GM21447 (cell line): ENCODE data around the gene TMEM186.
"Not testable (repeated sequence)": the region's sequence is repeated elsewhere in the genome, so short reads cannot be mapped to it uniquely, and the experiment has no call there.

Source experiments
- ATAC-seq: cut with Tn5 transposase; IDR thresholded peaks from one replicate; pipeline ENCODE4 v1.9.1; 2021; ENCODE audit not compliant: unreplicated experiment

Gene TMEM186, protein sequence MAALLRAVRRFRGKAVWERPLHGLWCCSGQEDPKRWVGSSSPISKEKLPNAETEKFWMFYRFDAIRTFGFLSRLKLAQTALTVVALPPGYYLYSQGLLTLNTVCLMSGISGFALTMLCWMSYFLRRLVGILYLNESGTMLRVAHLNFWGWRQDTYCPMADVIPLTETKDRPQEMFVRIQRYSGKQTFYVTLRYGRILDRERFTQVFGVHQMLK

GRCh38 chr16:8797364-8798173 lies at the start of gene TMEM186, which contains the start of gene PMM2:
TSS of gene TMEM186 (minus strand) at chr16:8797639. CDS start at chr16:8797614, 25 bp downstream.
TSS of gene PMM2 (plus strand) at chr16:8797839. CDS start at chr16:8797883, 44 bp downstream.
- ATAC-seq = peak; percentile 89

- no peak for ATAC-seq
These were observed 49.7 kb upstream of the TMEM186 start for GRCh38 chr16:8847145-8847544.

DNA sequence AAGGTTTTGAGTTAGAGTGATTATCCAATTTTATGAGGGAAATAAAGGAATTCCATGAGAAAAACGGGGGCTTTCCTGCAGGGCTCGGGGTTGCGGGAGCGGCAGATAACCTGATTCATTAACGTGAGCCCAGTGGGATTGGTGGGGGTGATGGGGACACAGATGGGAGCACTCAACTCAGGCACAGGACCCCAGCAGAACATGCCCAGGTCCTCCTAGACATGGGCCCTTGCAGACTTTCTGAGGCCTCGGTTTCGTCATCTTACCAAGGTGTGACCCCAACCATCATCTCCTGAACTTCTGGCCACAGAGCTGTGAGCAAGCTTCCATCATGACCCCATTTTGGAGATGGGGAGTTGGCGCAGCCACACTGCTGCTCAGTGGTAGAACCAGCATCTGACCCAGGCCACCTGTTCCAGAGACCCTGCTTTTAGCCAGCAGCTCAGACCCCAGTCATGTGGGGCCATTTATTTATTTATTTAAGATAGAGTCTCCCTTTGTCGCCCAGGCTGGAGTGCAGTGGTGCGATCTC lies 49.0 kb upstream of the TMEM186 start:
- no peak for ATAC-seq

GRCh38 chr16:8845699-8846298 lies 48.4 kb upstream of the TMEM186 start:
- ATAC-seq = no peak

DNA sequence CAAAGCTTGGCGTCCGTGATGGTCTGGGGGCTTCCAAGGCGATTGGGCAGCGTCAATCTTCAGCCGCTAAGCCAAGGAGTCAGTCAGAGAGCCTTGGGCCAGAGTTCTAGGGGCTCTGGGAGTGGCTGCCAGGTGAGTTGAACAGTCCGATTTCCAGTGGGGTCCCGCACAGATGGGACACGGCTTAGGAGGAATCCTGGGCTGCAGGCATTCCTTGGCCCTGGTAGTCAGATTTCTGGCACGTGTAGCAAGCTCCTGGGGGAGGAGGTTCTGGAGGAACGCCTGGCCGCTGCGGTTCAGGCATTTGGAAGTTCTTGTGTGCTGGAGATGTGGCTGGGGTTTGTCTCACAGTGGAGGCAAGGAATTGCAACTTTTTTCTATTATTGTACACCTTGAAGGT lies 45.9 kb upstream of the TMEM186 start:
- ATAC-seq = not testable (repeated sequence)

DNA sequence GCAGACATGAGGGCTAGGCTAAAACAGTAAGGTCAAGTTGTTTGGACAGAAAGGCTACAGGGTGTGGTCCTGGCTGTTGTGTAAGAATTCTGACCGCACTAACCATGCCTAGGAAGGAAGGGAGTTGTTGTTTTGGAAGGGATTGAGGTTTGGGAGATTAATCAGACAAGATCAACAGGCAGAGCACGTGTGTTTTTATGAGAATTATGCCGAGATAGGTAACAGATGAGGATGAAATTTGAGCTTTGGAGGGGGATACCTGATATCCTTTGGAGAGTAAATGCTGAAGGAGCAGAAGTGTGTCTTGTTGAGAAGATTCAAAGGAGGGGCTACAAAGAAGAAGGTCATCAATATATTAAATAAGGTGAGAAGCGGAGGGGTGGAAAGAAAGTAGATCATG lies 44.6 kb upstream of the TMEM186 start:
- not testable (repeated sequence) for ATAC-seq

- not testable (repeated sequence) for ATAC-seq
These were observed 40.2 kb upstream of the TMEM186 start for GRCh38 chr16:8837594-8837993.

DNA sequence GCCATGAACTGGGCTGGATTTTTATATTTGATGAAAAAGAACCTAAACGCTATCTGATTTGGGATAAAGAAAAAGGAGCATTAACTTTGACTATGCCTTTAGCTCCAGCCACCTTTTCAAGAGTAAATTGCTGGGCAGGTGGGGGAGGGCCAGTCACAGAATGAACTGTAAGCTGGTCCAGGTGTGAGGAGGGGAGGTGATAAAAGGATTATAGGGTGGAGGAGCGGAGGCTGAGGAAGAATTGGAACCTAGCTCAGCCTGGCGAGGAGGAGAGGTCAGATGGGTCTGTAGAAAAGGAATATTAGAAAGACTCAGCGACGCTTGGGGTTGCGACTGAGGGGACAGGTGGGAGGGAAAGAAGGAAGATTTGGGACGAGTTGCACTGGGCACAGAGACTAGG lies 39.4 kb upstream of the TMEM186 start:
- ATAC-seq = not testable (repeated sequence)

GRCh38 chr16:8832717-8833105 lies 35.3 kb upstream of the TMEM186 start:
- no peak for ATAC-seq

DNA sequence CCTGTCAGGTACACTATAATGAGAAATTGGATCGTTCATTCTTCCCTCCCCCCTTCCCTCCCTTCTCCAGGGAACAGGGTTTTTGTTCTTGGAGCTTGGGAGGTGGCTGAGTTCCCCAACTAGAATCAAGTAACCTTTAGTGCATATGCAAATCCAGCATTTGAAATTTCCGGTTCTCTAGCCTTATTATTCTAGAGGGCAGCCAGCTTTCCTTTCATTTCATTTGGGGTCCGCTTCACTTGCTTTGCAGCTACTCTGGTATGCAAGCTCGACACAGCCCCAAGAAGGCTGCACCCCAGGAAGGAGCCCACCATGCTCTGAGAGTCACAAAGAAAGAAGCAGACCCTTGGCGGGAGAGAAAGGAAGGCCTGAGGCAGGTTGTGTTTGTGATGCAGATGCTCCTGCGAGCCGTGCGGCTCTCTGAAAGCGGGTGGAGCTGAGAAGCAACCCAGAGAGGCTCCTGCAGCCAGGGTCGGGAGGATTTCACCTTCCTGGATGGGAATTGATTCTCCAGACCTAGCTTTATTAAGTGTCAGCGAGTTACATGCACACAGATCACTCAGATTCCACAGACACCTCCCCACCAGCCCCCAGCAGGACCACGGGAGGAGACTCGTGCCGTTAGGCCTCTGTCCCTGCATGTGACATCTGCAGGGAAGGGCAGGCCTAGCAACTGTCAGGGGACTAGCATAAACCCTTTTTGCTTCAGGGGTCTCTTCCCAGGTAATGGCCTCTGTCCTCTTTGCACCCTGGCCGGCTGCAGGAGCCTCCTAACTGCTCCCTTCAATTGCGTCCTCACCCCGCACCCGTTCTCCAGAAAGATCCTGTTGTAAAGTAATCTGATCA lies 34.7 kb upstream of the TMEM186 start:
- no peak for ATAC-seq

DNA sequence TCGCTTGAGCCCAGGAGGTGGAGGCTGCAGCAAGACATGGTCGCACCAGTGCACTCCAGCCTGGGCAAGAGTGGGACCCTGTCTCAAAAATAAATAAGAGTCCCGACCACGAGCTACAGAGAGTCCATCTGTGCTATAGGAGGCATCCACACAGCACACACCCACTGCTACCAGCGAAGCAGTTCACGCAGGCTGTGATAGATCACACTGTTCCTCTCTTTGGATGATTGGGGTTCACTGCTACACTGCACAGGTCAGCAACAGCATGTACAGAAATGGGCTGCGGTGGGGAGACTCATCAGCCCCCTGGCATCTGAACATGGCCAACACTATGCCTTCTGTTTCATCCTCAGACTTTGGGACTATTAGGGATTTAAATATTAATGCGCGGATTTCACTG lies 34.0 kb upstream of the TMEM186 start:
- no peak for ATAC-seq

- ATAC-seq = no peak
These were observed 31.2 kb upstream of the TMEM186 start for GRCh38 chr16:8828541-8829165.

DNA sequence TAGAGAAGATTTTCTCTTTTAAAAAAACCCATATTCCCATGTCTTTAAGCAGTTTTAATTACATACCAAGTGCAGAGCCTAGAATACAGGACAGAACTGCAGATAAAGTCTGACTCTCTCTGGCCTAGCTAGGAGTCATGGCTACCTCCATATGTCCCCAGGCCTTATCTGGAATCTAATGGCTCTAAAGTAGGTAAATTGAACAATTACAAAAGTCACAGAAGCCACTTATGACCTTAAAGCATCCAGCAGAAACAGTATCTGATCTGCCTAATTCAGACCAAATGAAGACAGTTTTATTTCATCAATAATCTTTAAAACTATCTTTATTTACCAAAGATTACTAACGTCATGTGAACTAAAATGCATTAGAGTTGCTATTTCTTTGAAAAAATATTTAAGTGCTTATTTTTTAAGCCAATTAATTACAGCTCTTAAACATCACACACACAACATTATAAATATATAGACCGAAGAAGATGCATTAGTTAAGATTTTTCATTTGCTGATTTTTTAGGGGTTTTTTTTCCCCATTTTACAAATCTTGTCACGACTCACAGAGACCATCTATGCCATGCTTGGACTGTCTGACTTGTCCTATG lies 28.9 kb upstream of the TMEM186 start:
- ATAC-seq = no peak

DNA sequence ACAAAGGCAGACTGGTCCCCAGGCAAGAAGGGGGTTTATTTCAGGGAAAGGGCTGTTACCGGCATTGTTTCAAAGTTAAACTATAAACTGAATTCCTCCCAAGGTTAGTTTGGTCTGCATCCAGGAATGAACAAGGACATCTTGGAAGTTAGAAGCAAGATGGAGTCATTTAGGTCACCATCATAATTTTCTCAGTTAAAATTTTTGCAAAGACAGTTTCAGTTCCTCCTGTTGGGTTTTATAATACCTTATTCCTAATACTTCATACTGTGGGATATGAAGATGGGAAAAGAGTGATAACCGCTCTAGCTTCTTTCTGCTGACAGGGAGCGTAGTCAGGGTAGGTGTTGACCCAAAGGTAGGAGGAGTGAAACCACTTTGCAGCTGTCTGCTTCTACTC lies 25.0 kb upstream of the TMEM186 start:
- ATAC-seq = no peak

DNA sequence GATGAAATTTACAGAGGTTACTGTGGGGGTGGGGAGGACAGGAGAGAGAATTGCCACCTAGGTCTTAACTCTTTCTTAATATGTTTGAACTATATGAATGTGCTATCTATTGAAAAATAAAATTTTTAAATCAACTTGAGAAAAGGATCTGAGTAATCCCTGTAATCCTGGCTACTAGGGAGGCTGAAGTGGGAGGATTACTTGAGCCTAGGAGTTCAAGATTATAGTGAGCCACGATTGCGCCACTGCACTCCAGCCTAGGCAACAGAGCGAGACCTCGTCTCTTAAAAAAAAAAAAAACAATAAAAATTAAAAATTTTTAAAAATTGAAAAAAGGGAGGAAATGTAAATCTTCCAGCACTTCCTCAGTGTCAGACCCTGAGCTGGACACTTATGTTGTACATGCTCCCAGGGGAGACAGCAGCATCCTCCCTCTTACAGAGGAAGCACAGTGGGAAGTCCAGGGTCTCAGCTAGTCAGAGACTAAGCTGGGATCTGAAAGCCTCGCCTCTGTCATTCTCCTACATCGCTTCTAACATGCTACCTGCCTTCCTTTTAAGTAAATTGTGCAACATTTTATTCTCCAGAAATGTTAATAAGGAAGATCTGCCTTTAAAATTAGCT lies 22.1 kb upstream of the TMEM186 start:
- ATAC-seq = no peak

- ATAC-seq = peak; percentile 77
These were observed 21.2 kb upstream of the TMEM186 start for GRCh38 chr16:8818504-8819270.

DNA sequence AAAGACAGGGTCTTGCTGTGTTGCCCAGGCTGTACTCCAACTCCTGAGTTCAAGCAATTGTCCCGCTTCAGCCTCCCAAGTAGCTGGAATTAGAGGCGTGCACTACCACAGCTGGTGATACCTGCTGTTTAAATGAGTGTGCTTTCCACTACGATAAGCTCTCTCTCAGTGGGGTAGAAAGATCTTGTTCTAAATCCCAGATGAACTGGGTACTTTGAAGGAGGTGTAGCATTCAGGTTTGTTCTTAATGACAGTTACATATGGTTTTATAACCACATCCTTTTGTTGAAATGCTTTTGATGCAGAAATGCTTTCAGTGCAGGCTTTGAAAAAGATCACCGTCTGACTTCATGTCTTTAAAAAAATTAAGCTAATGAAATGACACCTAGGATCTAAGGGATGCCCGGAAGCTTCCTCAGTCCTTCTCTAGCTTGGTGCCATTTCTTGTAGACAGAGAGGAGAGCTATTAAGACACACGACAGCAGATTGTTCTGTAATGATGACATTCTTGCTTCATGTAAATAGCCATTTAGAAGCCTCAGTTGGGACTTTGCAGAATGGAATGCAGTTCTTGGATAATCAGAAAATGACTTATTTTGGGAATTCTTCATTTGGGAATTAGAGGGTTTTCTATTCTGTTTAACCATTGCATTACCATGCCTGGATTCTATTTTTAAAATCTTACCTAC lies 19.7 kb upstream of the TMEM186 start:
- ATAC-seq = no peak

GRCh38 chr16:8814095-8814806 lies 16.8 kb upstream of the TMEM186 start:
- no peak for ATAC-seq
